ENCODE data around the gene UBP1.

GRCh38 chr3:33426630-33427317, 13.4 kb downstream of the UBP1 start:
- TF ChIP-seq POLR2AphosphoS5 (IDR thresholded peaks at IDR 0.05): no peak
- no peak for TF ChIP-seq CTCF (IDR thresholded peaks at IDR 0.05)
